Loucy (cell line): Measurements from ENCODE around the gene SMAD7.

Experiments
- H2AFZ ChIP-seq: fragments of 200-600 bp; sonication (generic); 2 replicates; pipeline ENCODE4 v1.6.0; 2016; ENCODE audit warnings: antibody characterized with exemption, mild to moderate bottlenecking, low read length, moderate library complexity
- H3F3A ChIP-seq: fragments of 200-600 bp; 2 replicates; pipeline ENCODE4 v1.6.0; 2016; ENCODE audit warnings: antibody characterized with exemption, low read depth, mild to moderate bottlenecking
- H3K27me3 ChIP-seq: fragments of 200-600 bp; sonication (generic); 2 replicates; pipeline ENCODE4 v1.6.1; 2014; ENCODE audit warnings: low read length, mild to moderate bottlenecking; ENCODE audit not compliant: insufficient read depth, poor library complexity, severe bottlenecking
- H3K36me3 ChIP-seq: fragments of 200-600 bp; sonication (generic); 2 replicates; pipeline ENCODE4 v1.6.1; 2016; ENCODE audit warnings: low read length; ENCODE audit not compliant: insufficient read depth
- H3K4me1 ChIP-seq: fragments of 200-600 bp; sonication (generic); 2 replicates; pipeline ENCODE4 v1.5.1; 2014; ENCODE audit warnings: low read length, mild to moderate bottlenecking; ENCODE audit not compliant: insufficient read depth, poor library complexity, severe bottlenecking
- H3K4me2 ChIP-seq: fragments of 200-600 bp; sonication (generic); 2 replicates; pipeline ENCODE4 v1.6.0; 2014; ENCODE audit warnings: antibody characterized with exemption, low read length, low read depth, mild to moderate bottlenecking; ENCODE audit not compliant: poor library complexity, severe bottlenecking
- H3K4me3 ChIP-seq: fragments of 200-600 bp; sonication (generic); 2 replicates; pipeline ENCODE4 v1.5.1; 2014; ENCODE audit warnings: low read length, mild to moderate bottlenecking, mixed read lengths; ENCODE audit not compliant: poor library complexity, severe bottlenecking
- H3K79me2 ChIP-seq: fragments of 200-600 bp; sonication (generic); 2 replicates; pipeline ENCODE4 v1.6.1; 2014; ENCODE audit warnings: low read length; ENCODE audit not compliant: insufficient read depth
- H3K9ac ChIP-seq: fragments of 200-600 bp; sonication (generic); 2 replicates; pipeline ENCODE4 v1.6.0; 2014; ENCODE audit warnings: mild to moderate bottlenecking, low read depth, low read length, moderate library complexity; ENCODE audit not compliant: poor library complexity, severe bottlenecking
- H3K9me2 ChIP-seq: fragments of 200-600 bp; sonication (generic); replicated peaks from 2 replicates; pipeline ENCODE4 v1.6.1; 2016; ENCODE audit warnings: low read depth, low read length, mixed read lengths
- H3K9me3 ChIP-seq: fragments of 200-600 bp; sonication (generic); 2 replicates; pipeline ENCODE4 v1.6.1; 2014; ENCODE audit warnings: mild to moderate bottlenecking, antibody characterized with exemption, low read length, low read depth; ENCODE audit not compliant: insufficient read depth
- H4K20me1 ChIP-seq: fragments of 200-600 bp; sonication (generic); 2 replicates; pipeline ENCODE4 v1.6.0; 2014; ENCODE audit warnings: antibody characterized with exemption, low read length, mild to moderate bottlenecking; ENCODE audit not compliant: insufficient read depth, poor library complexity, severe bottlenecking
- CTCF ChIP-seq: fragments of 200-600 bp; sonication (generic); conservative IDR thresholded peaks from 2 replicates; pipeline ENCODE4 v1.5.1; 2014; ENCODE audit warnings: mild to moderate bottlenecking, antibody characterized with exemption, low read length
- EZH2phosphoT487 ChIP-seq: fragments of 200-600 bp; IDR thresholded peaks from 2 replicates; pipeline ENCODE4 v1.6.1; 2018; ENCODE audit warnings: antibody characterized with exemption, mild to moderate bottlenecking, moderate library complexity, borderline replicate concordance

The SMAD7 gene

DNA sequence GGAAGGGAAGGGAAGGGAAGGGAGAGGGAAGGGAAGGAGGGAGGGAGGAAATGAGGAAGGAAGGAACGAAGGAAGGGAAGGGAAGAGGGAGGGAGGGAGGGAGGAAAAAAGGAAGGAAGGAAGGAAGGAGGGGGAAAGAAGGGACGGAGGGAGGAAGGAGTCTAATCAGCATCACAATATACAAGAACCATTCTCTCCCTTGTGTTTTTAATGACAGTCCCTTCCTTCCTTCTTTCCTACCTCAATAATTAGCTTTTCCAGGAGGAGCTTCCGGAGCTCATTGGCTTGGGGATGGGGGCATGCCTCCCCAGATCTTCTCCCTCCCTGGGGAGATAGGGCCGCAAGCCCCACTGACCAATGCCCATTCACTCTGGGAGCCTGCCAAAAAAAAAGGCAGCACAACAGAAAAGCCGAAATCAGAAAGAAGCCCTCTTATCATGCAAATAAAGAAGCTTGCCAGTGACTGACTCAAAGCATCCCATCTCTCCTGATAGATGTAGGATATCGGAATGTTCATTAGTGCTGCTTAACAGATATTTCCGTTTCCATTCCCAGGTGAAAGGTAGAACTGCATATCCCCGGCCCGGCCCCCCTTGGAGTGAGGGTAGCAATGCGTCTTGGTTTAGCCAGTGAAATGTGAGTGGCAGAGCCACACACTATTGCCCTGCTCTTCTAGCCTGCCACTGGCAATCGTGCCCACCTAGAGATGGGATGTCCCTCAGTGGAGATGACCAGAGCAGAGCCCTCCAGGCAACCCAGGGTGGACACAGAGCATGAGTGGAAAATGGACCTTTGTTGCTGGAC lies 17.8 kb upstream of the SMAD7 start:
- TF ChIP-seq EZH2phosphoT487 (no peak), CTCF (no peak)
- no peaks in the 10 kb centered on the region for H3K79me2 ChIP-seq

DNA sequence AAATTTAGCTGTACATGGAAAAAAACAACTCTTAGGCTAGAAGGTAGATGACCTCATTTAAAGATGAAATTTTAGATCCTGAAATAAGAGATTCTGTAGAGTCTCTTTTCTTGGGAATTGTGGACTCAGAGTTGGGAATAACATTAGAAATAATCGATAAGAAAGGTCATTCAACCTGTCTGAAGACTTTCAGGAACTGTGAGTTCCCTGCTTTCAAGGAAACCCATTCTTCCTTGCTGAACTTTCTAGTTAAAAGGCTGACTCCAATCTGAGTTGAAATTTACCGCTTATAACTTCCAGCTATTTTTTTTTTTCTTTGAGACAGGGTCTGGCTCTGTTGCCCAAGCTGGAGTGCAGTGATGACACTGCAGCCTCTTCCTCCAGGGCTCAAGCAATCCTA lies 16.8 kb upstream of the SMAD7 start:
- no peak overlapping the region for H3K4me2 ChIP-seq
- no peak overlapping the region for H2AFZ ChIP-seq
- H3F3A ChIP-seq = no peaks in the 10 kb centered on the region
- H3K36me3 ChIP-seq = no peaks in the 10 kb centered on the region
- H3K4me3 ChIP-seq = no peak overlapping the region
- H3K9ac ChIP-seq = no peak overlapping the region
- H3K9me2 ChIP-seq = no peaks in the 10 kb centered on the region
- H3K4me1 ChIP-seq = peaks cover 4% of the 10 kb centered on the region
- no peaks in the 10 kb centered on the region for H3K27me3 ChIP-seq
- TF ChIP-seq EZH2phosphoT487 (no peak), CTCF (no peak)
- no peaks in the 10 kb centered on the region for H4K20me1 ChIP-seq
- H3K9me3 ChIP-seq = no peaks in the 10 kb centered on the region
- no peaks in the 10 kb centered on the region for H3K79me2 ChIP-seq

More for the DNA sequence above, 17.8 kb upstream of the SMAD7 start:
- Histone ChIP-seq H3K36me3 (no peaks in the 10 kb centered on the region), H3F3A (no peaks in the 10 kb centered on the region), H3K4me3 (no peak overlapping the region), H3K4me1 (no peaks in the 10 kb centered on the region), H3K27me3 (no peaks in the 10 kb centered on the region), H3K9me3 (no peaks in the 10 kb centered on the region), H3K9me2 (no peaks in the 10 kb centered on the region), H3K4me2 (no peak overlapping the region), H4K20me1 (no peaks in the 10 kb centered on the region), H2AFZ (no peak overlapping the region), H3K9ac (no peak overlapping the region)

- H3K27me3 ChIP-seq = no peaks in the 10 kb centered on the region
- no peak overlapping the region for H3K4me3 ChIP-seq
- H3K9me2 ChIP-seq = no peaks in the 10 kb centered on the region
- H3K9me3 ChIP-seq = no peaks in the 10 kb centered on the region
- no peak overlapping the region for H2AFZ ChIP-seq
- peaks cover 4% of the 10 kb centered on the region for H3K4me1 ChIP-seq
- H3K36me3 ChIP-seq = no peaks in the 10 kb centered on the region
- TF ChIP-seq EZH2phosphoT487 (no peak), CTCF (no peak)
- no peak overlapping the region for H3K4me2 ChIP-seq
- H3K9ac ChIP-seq = no peak overlapping the region
- H4K20me1 ChIP-seq = no peaks in the 10 kb centered on the region
- no peaks in the 10 kb centered on the region for H3K79me2 ChIP-seq
- no peaks in the 10 kb centered on the region for H3F3A ChIP-seq
Observed at GRCh38 chr18:48966523-48966922, 15.8 kb upstream of the SMAD7 start.
